Natural killer cell (primary cell): Measurements from ENCODE around the gene NAV1. TPM values are rescaled to one million over a fixed set of nuclear protein-coding genes. Genes with fewer than 3 reads are reported as not detected.
"Not testable (repeated sequence)": the region's sequence is repeated elsewhere in the genome, so short reads cannot be mapped to it uniquely, and the experiment has no call there.

Experiments used
- ATAC-seq, 3 donors: fragments of 150-1000 bp in 2 of 3; fragments of 200-7000 bp in 1 of 3; cut with Tn5 transposase; 1 replicate in 1 of 3; 2 replicates in 2 of 3; pipeline ENCODE4 v1.10.0; 2021; ENCODE audit warnings: mild to moderate bottlenecking in 2 of 3, moderate library complexity in 2 of 3
- DNase-seq, 2 donors: peaks; one replicate each; pipeline versions ENCODE4 v3.0.0 to v3.0.0-alpha.2; 2013 to 2021; ENCODE audit warnings: mixed read lengths in 1 of 2
- H3K27ac ChIP-seq: one replicate; pipeline ENCODE4 v1.5.1; 2013; ENCODE audit warnings: mild to moderate bottlenecking, low read length
- H3K27me3 ChIP-seq: one replicate; pipeline ENCODE4 v1.6.1; 2013; ENCODE audit warnings: low read length; ENCODE audit not compliant: control insufficient read depth, insufficient read depth
- H3K36me3 ChIP-seq: one replicate; pipeline ENCODE4 v1.6.1; 2013; ENCODE audit warnings: low read length; ENCODE audit not compliant: control insufficient read depth, insufficient read depth
- H3K4me1 ChIP-seq: one replicate; pipeline ENCODE4 v1.6.1; 2013; ENCODE audit warnings: low read length; ENCODE audit not compliant: control insufficient read depth, insufficient read depth
- H3K4me3 ChIP-seq: one replicate; pipeline ENCODE4 v1.5.1; 2013; ENCODE audit warnings: low read length
- H3K9me3 ChIP-seq: one replicate; pipeline ENCODE4 v1.6.1; 2013; ENCODE audit warnings: low read length; ENCODE audit not compliant: control insufficient read depth, insufficient read depth
- H3K27ac Mint-ChIP-seq, 2 donors: one replicate each; pipeline ENCODE4 v1.8.0; 2022; ENCODE audit warnings: mild to moderate bottlenecking in 2 of 2, mixed read lengths in 2 of 2, moderate library complexity in 1 of 2
- H3K27me3 Mint-ChIP-seq, 2 donors: one replicate each; pipeline ENCODE4 v1.8.0; 2022; ENCODE audit warnings: low read depth in 2 of 2, mixed read lengths in 2 of 2
- H3K36me3 Mint-ChIP-seq: one replicate; pipeline ENCODE4 v1.8.0; 2022; ENCODE audit warnings: mixed read lengths
- H3K4me1 Mint-ChIP-seq, 2 donors: one replicate each; pipeline ENCODE4 v1.8.0; 2022; ENCODE audit warnings: mixed read lengths in 2 of 2
- H3K4me3 Mint-ChIP-seq: one replicate; pipeline ENCODE4 v1.8.0; 2022; ENCODE audit warnings: mild to moderate bottlenecking, moderate library complexity, mixed read lengths
- H3K9me3 Mint-ChIP-seq, 2 donors: one replicate each; pipeline ENCODE4 v1.8.0; 2022; ENCODE audit warnings: mixed read lengths in 2 of 2
- CTCF ChIP-seq: fragments of 200-600 bp; IDR thresholded peaks from one replicate; pipeline ENCODE4 v1.8.0; 2022; ENCODE audit warnings: antibody characterized with exemption
- WGBS: methylation state at CpG from one replicate; pipeline ENCODE4 v1.1.7; 2013; ENCODE audit warnings: missing lambda C conversion rate; ENCODE audit not compliant: insufficient coverage; 5-methylcytosine and 5-hydroxymethylcytosine counted together
- intact Hi-C: fragments of 100-400 bp; cut with micrococcal nuclease; formaldehyde crosslinking; loops from one replicate; pipeline ENCODE4 v1.14.2; 2022
- total RNA-seq, 4 donors: library from RNA; stranded (reverse); fragments of 120-200 nt in 1 of 4; gene quantifications; one replicate each; pipeline versions ENCODE4 v1.2.3 to v1.2.4, GENCODE V29; 2013 to 2022

Gene NAV1
- total RNA-seq, 3 donors from 2014 or later (not counting 1 experiment from before 2014, with no cell fraction given) = 2.5 to 3.9 (median 2.8) TPM

GRCh38 chr1:201491896-201492511 lies 46.9 kb upstream of the NAV1 start:
- intact Hi-C loops = no loop called here

GRCh38 chr1:201493026-201493656 lies 45.8 kb upstream of the NAV1 start:
- H3K9me3 ChIP-seq, ATAC-seq, H3K27me3 Mint-ChIP-seq, H3K4me3 ChIP-seq, H3K27me3 ChIP-seq, DNase-seq, H3K27ac Mint-ChIP-seq, H3K4me1 ChIP-seq, H3K27ac ChIP-seq, H3K9me3 Mint-ChIP-seq, intact Hi-C loops, H3K4me3 Mint-ChIP-seq, H3K36me3 Mint-ChIP-seq: not testable (repeated sequence)
- H3K4me1 Mint-ChIP-seq = peaks cover 14 to 18% of the 10 kb centered on the region in 2 donors
- H3K36me3 ChIP-seq = peaks cover 25% of the 10 kb centered on the region
- WGBS = 99% methylated on average over 3 of the region's 3 CpGs

More at GRCh38 chr1:201491896-201492511, 46.9 kb upstream of the NAV1 start:
- Histone ChIP-seq H3K4me1 (no peaks in the 10 kb centered on the region), H3K9me3 (no peaks in the 10 kb centered on the region), H3K36me3 (peaks cover 25% of the 10 kb centered on the region), H3K27me3 (no peaks in the 10 kb centered on the region), H3K4me3 (no peak overlapping the region), H3K27ac (no peak overlapping the region)
- Mint-ChIP-seq H3K4me3 (no peak overlapping the region), H3K4me1 (peaks cover 14 to 16% of the 10 kb centered on the region in 2 donors), H3K9me3 (no peaks in the 10 kb centered on the region), H3K36me3 (no peaks in the 10 kb centered on the region), H3K27me3 (no peaks in the 10 kb centered on the region), H3K27ac (peak overlapping the region in 1 of 2 donors; percentile 25)
- DNase-seq (no peak), ATAC-seq (no peak)
- WGBS = 96% methylated on average over 3 of the region's 3 CpGs
- TF ChIP-seq CTCF = no peak

GRCh38 chr1:201493757-201494617 lies 44.9 kb upstream of the NAV1 start:
- Histone ChIP-seq H3K9me3 (no peaks in the 10 kb centered on the region), H3K4me1 (no peaks in the 10 kb centered on the region), H3K4me3 (no peak overlapping the region), H3K27me3 (no peaks in the 10 kb centered on the region), H3K27ac (no peak overlapping the region), H3K36me3 (peaks cover 22% of the 10 kb centered on the region)
- Mint-ChIP-seq H3K27ac (no peak overlapping the region), H3K36me3 (no peaks in the 10 kb centered on the region), H3K4me3 (no peak overlapping the region), H3K9me3 (no peaks in the 10 kb centered on the region), H3K4me1 (peaks cover 14 to 20% of the 10 kb centered on the region in 2 donors), H3K27me3 (no peaks in the 10 kb centered on the region)
- DNase-seq = no peak
- no peak for TF ChIP-seq CTCF
- no peak for ATAC-seq
- intact Hi-C loops = no loop called here
- WGBS = 75% methylated on average over 15 of the region's 15 CpGs
